BLaER1 treated with 17β-estradiol and CSF1 and Interleukin-3, amounts not matched to agents 10 nM and 100 nM (cell line): ENCODE results near the gene ATG5.
"Not testable (repeated sequence)": the region's sequence is repeated elsewhere in the genome, so short reads cannot be mapped to it uniquely, and the experiment has no call there.

Source experiments
- H3K27ac ChIP-seq, 11 experiments: shearing (Covaris generic); formaldehyde crosslinking; 2 replicates each; pipeline ENCODE4 v1.8.1; 2022
- H3K27me3 ChIP-seq, 11 experiments: shearing (Covaris generic); formaldehyde crosslinking; 2 replicates each; pipeline ENCODE4 v1.8.1; 2022
- H3K36me3 ChIP-seq, 11 experiments: shearing (Covaris generic); formaldehyde crosslinking; 2 replicates each; pipeline ENCODE4 v1.8.1; 2022
- H3K4me1 ChIP-seq, 10 experiments: shearing (Covaris generic); formaldehyde crosslinking; 2 replicates each; pipeline ENCODE4 v1.8.1; 2022
- H3K4me2 ChIP-seq, 11 experiments: shearing (Covaris generic); formaldehyde crosslinking; 2 replicates each; pipeline ENCODE4 v1.8.1; 2022
- H3K4me3 ChIP-seq, 10 experiments: shearing (Covaris generic); formaldehyde crosslinking; 2 replicates each; pipeline ENCODE4 v1.8.1; 2022
- H3K9ac ChIP-seq, 11 experiments: shearing (Covaris generic); formaldehyde crosslinking; 2 replicates each; pipeline ENCODE4 v1.8.1; 2022
- H3K9me3 ChIP-seq, 11 experiments: shearing (Covaris generic); formaldehyde crosslinking; replicated peaks in 1 of 11; 2 replicates each; pipeline ENCODE4 v1.8.1; 2022
- H4K20me1 ChIP-seq, 11 experiments: shearing (Covaris generic); formaldehyde crosslinking; 2 replicates each; pipeline ENCODE4 v1.8.1; 2022
- Cebpa-rat ChIP-seq, 11 experiments: shearing (Covaris generic); IDR thresholded peaks; 2 replicates each; pipeline ENCODE4 v1.8.1; 2022

ATG5 gene

GRCh38 chr6:106273087-106273486 is 52.5 kb downstream of the ATG5 start:
- no peak overlapping the region for H3K27ac ChIP-seq

DNA sequence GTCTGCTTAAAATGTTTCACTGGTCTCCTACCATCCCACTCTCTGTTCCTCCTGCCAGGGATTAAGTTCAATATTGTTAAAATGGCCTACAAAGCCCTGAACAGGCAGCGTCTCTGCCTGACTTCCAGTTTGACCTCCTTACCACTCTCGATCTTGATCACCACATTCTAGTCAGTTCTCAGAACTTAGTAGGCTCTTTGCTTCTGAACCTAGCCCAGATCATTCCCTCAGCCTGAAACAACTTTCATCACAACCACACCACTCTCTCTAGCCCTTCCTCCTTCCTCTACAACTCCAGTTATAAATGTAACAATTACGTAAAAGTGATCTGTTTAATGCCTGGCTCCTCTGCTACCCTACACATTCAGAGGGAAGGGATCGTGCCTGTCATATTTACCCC is 53.3 kb downstream of the ATG5 start:
- peaks cover 27 to 37% (median 32%) of the 10 kb centered on the region in 11 experiments for H3K9me3 ChIP-seq
- no peak overlapping the region for H3K27ac ChIP-seq
- H3K4me1 ChIP-seq: no peaks in the 10 kb centered on the region
- H4K20me1 ChIP-seq: peaks cover 0 to 30% (median 0%) of the 10 kb centered on the region in 11 experiments; a peak in 6 of 22 replicates
- no peak overlapping the region for H3K4me2 ChIP-seq
- H3K36me3 ChIP-seq: peaks cover 28 to 83% (median 55%) of the 10 kb centered on the region in 11 experiments
- no peaks in the 10 kb centered on the region for H3K27me3 ChIP-seq
- no peak for TF ChIP-seq Cebpa-rat (IDR thresholded peaks at IDR 0.05)
- H3K9ac ChIP-seq: no peak overlapping the region
- no peak overlapping the region for H3K4me3 ChIP-seq

More at GRCh38 chr6:106273087-106273486, 52.5 kb downstream of the ATG5 start:
- Histone ChIP-seq H3K9ac (no peak overlapping the region), H3K4me2 (no peak overlapping the region), H3K4me3 (no peak overlapping the region), H3K4me1 (no peaks in the 10 kb centered on the region), H3K9me3 (peaks cover 19 to 29% (median 24%) of the 10 kb centered on the region in 11 experiments), H3K36me3 (peaks cover 30 to 83% (median 55%) of the 10 kb centered on the region in 11 experiments), H3K27me3 (no peaks in the 10 kb centered on the region), H4K20me1 (peaks cover 0 to 27% (median 0%) of the 10 kb centered on the region in 11 experiments; a peak in 5 of 22 replicates)
- no peak for TF ChIP-seq Cebpa-rat (IDR thresholded peaks at IDR 0.05)

DNA sequence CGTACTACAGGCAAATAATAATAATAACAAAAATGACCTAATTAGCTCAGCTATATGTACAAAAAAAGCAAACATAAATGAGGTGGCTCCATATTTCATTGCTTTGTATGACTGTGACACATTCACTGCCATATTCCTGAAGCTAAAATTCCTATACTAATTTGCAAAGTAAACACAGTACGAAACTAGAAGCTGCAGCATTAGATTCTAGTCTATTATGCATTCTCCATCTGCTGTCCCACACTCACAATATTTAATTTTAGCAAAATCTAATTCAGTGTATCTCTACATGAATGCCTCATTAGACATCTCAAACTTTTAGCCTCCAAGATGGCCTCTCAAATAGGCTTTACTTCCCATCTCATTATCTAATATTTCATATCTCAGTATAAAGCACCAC is 55.1 kb downstream of the ATG5 start:
- Histone ChIP-seq H3K9ac (no peak overlapping the region), H3K4me2 (no peak overlapping the region), H3K9me3 (peaks cover 45 to 56% (median 51%) of the 10 kb centered on the region in 11 experiments), H3K4me3 (no peak overlapping the region), H3K4me1 (no peaks in the 10 kb centered on the region), H4K20me1 (peaks cover 0 to 28% (median 0%) of the 10 kb centered on the region in 11 experiments; a peak in 6 of 22 replicates), H3K36me3 (peaks cover 35 to 83% (median 60%) of the 10 kb centered on the region in 11 experiments), H3K27ac (no peak overlapping the region), H3K27me3 (no peaks in the 10 kb centered on the region)
- TF ChIP-seq Cebpa-rat (IDR thresholded peaks at IDR 0.05): no peak

DNA sequence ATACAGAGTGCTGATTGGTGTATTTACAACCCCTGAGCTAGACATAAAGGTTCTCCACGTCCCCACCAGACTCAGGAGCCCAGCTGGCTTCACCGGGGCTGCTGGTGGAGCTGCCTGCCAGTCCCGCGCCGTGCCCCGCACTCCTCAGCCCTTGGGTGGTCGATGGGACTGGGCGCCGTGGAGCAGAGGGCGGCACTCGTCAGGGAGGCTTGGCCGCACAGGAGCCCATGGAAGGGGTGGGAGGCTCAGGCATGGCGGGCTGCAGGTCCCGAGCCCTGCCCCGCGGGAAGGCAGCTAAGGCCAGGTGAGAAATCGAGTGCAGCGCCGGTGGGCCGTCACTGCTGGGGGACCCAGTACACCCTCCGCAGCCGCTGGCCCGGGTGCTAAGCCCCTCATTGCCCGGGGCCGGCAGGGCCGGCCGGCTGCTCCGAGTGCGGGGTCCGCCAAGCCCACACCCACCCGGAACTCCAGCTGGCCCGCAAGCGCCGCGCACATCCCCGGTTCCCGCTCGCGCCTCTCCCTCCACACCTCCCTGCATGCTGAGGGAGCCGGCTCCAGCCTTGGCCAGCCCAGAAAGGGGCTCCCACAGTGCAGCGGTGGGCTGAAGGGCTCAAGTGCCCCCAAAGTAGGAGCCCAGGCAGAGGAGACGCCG is 56.2 kb downstream of the ATG5 start:
- not testable (repeated sequence) for H3K4me3 ChIP-seq, H3K27ac ChIP-seq, H3K4me1 ChIP-seq, H3K9ac ChIP-seq, H3K4me2 ChIP-seq, H3K27me3 ChIP-seq
- Histone ChIP-seq H3K9me3 (peaks cover 54 to 65% (median 60%) of the 10 kb centered on the region in 11 experiments), H4K20me1 (peaks cover 0 to 33% (median 0%) of the 10 kb centered on the region in 11 experiments; a peak in 5 of 22 replicates), H3K36me3 (peaks cover 35 to 90% (median 64%) of the 10 kb centered on the region in 11 experiments)

- not testable (repeated sequence) for H3K27me3 ChIP-seq, H3K27ac ChIP-seq, H3K4me3 ChIP-seq, H3K4me2 ChIP-seq, H3K4me1 ChIP-seq, H3K9ac ChIP-seq
- peaks cover 40 to 94% (median 65%) of the 10 kb centered on the region in 11 experiments for H3K36me3 ChIP-seq
- peaks cover 58 to 72% (median 65%) of the 10 kb centered on the region in 11 experiments for H3K9me3 ChIP-seq
- peaks cover 0 to 40% (median 1%) of the 10 kb centered on the region in 11 experiments; a peak in 6 of 22 replicates for H4K20me1 ChIP-seq
Measured at GRCh38 chr6:106268500-106268899, 57.1 kb downstream of the ATG5 start.

DNA sequence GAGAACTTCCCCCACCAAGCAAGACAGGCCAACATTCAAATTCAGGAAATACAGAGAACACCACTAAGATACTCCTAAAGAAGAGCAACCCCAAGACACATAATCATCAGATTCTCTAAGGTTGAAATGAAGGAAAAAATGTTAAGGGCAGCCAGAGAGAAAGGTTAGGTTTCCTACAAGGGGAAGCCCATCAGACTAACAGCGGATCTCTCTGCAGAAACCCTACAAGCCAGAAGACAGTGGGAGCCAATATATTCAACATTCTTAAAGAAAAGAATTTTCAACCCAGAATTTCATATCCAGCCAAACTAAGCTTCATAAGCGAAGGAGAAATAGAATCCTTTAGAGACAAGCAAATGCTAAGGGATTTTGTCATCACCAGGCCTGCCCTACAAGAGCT is 61.1 kb downstream of the ATG5 start:
- not testable (repeated sequence) for H3K4me3 ChIP-seq, H3K9ac ChIP-seq, H3K4me2 ChIP-seq, H3K27me3 ChIP-seq, H3K27ac ChIP-seq, H3K4me1 ChIP-seq
- Histone ChIP-seq H3K9me3 (peaks cover 44 to 71% (median 63%) of the 10 kb centered on the region in 11 experiments), H4K20me1 (peaks cover 0 to 56% (median 0%) of the 10 kb centered on the region in 11 experiments; a peak in 10 of 22 replicates), H3K36me3 (peaks cover 57 to 92% (median 74%) of the 10 kb centered on the region in 11 experiments)

DNA sequence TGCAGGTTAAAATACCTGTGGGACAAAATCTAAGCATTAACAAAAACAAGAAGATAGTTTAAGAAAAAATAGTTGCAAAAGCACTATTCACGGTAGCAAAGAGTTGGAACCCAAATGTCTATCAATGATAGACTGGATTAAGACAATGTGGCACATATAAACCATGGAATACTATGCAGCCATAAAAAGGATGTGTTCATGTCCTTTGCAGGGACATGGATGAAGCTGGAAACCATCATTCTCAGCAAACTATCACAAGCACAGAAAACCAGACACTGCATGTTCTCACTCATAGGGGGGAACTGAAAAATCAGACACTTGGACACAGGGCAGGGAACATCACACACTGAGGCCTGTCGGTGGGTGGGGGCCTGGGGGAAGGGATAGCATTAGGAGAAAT is 65.8 kb downstream of the ATG5 start:
- not testable (repeated sequence) for H3K27me3 ChIP-seq, H3K9ac ChIP-seq

GRCh38 chr6:106258726-106259125 is 66.8 kb downstream of the ATG5 start:
- Histone ChIP-seq H3K4me1 (no peaks in the 10 kb centered on the region), H3K9ac (no peak overlapping the region), H3K9me3 (peaks cover 0 to 17% (median 10%) of the 10 kb centered on the region in 11 experiments; a peak in 12 of 22 replicates), H3K27ac (no peak overlapping the region), H3K27me3 (no peaks in the 10 kb centered on the region), H4K20me1 (peaks cover 0 to 65% (median 7%) of the 10 kb centered on the region in 11 experiments; a peak in 11 of 22 replicates), H3K4me2 (no peak overlapping the region), H3K36me3 (peaks cover 27 to 64% (median 36%) of the 10 kb centered on the region in 11 experiments), H3K4me3 (no peak overlapping the region)
- TF ChIP-seq Cebpa-rat (IDR thresholded peaks at IDR 0.05): no peak

More for the DNA sequence above, 65.8 kb downstream of the ATG5 start:
- peaks cover 0 to 24% (median 17%) of the 10 kb centered on the region in 11 experiments; a peak in 17 of 22 replicates for H3K9me3 ChIP-seq
- H3K27ac ChIP-seq, H3K4me1 ChIP-seq, H3K4me2 ChIP-seq, H3K4me3 ChIP-seq: not testable (repeated sequence)
- peaks cover 0 to 65% (median 3%) of the 10 kb centered on the region in 11 experiments; a peak in 11 of 22 replicates for H4K20me1 ChIP-seq
- H3K36me3 ChIP-seq: peaks cover 32 to 65% (median 39%) of the 10 kb centered on the region in 11 experiments

DNA sequence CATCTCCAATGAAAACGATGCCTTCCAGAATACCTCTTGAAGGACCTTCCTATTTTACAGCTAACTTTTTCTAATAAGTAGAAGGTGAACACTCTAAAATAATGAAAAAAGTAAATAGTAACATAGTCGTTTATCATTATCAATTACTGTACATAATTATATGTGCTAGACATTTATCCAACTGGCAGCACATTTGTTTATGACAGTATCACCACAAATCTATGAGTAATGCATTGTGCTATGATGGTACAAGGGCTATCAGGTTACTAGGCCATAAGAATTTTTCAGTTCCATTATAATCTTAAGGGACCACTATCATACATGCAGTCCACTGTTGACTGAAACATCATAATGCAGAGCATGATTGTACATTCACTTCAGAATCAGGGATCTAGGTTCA is 68.4 kb downstream of the ATG5 start:
- H3K9ac ChIP-seq: no peak overlapping the region
- TF ChIP-seq Cebpa-rat (IDR thresholded peaks at IDR 0.05): no peak
- H3K27me3 ChIP-seq: no peaks in the 10 kb centered on the region
- H3K27ac ChIP-seq: no peak overlapping the region
- no peaks in the 10 kb centered on the region for H3K4me1 ChIP-seq
- peaks cover 0 to 6% (median 0%) of the 10 kb centered on the region in 11 experiments; a peak in 4 of 22 replicates for H3K9me3 ChIP-seq
- peaks cover 0 to 64% (median 9%) of the 10 kb centered on the region in 11 experiments; a peak in 10 of 22 replicates for H4K20me1 ChIP-seq
- H3K4me2 ChIP-seq: no peak overlapping the region
- no peak overlapping the region for H3K4me3 ChIP-seq
- peaks cover 14 to 54% (median 21%) of the 10 kb centered on the region in 11 experiments; a peak in 19 of 22 replicates for H3K36me3 ChIP-seq
